Heart left ventricle (tissue), 13 donors: ENCODE data around the gene HBB.
"Not testable (repeated sequence)": the region's sequence is repeated elsewhere in the genome, so short reads cannot be mapped to it uniquely, and the experiment has no call there.

Experiments used
- POLR2A ChIP-seq, 2 donors: fragments of 450-650 bp; IDR thresholded peaks; one replicate each; pipeline ENCODE4 v1.6.1; 2017; ENCODE audit warnings: antibody characterized with exemption in 2 of 2, mild to moderate bottlenecking in 2 of 2, moderate library complexity in 2 of 2
- TF ChIP-seq, protein P1 (sequence below), 12 donors: fragments of 200-600 bp; sonication (generic) in 4 of 12; IDR thresholded peaks; one replicate each; pipeline versions ENCODE4 v1.5.0 to v1.8.0; 2018 to 2022; ENCODE audit warnings: antibody characterized with exemption in 12 of 12, mild to moderate bottlenecking in 5 of 12
- donor health status: ischemic (EF 13 %, LVEDD 7.1; RV severe dilation, severe dysfunction).
- donor health status: DM: no; HTN: yes; CAD: no.
- donor health status: DM: no; HTN: no; CAD: no.
- donor health status: ischemic (EF 25% LVEDD 6.9; RV normal size, moderate dysfunction).
- donor health status: ischemic (EF 25% LVEDD 5.7; RV mildly dilated, moderate dysfunction).
- donor health status: ischemic (EF 35%, LVEDD 5.7; RV mildly dilated, moderate dysfunction).
- donor health status: nonischemic (EF 11% LVEDD 7.7; RV severe dilation, severe dysfunction).
- donor health status: DM: yes; HTN: yes; CAD: no.
- donor health status: PGD.
- donor health status: ischemic (EF 29% LVEDD 5.4; RV normal size, mild dysfunction).
- donor health status: nonischemic (EF 23%, LVEDD 6.1; RV moderate dilation, normal function).

DNA sequence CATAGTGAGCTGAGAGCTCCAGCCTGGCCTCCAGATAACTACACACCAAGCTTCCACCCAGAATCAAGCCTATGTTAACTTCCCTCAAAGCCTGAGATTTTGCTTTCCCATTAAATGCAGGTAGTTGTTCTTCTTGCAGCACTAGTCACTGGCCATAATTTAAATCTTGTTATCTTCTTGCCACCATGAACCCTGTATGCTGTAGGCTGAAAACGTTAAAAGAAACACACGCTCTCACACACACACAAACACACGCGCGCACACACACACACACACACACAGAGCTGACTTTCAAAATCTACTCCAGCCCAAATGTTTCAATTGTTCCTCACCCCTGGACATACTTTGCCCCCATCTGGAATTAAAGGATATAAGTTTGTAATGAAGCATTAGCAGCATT is 26.6 kb upstream of the HBB start:
- TF ChIP-seq, protein P1, sequence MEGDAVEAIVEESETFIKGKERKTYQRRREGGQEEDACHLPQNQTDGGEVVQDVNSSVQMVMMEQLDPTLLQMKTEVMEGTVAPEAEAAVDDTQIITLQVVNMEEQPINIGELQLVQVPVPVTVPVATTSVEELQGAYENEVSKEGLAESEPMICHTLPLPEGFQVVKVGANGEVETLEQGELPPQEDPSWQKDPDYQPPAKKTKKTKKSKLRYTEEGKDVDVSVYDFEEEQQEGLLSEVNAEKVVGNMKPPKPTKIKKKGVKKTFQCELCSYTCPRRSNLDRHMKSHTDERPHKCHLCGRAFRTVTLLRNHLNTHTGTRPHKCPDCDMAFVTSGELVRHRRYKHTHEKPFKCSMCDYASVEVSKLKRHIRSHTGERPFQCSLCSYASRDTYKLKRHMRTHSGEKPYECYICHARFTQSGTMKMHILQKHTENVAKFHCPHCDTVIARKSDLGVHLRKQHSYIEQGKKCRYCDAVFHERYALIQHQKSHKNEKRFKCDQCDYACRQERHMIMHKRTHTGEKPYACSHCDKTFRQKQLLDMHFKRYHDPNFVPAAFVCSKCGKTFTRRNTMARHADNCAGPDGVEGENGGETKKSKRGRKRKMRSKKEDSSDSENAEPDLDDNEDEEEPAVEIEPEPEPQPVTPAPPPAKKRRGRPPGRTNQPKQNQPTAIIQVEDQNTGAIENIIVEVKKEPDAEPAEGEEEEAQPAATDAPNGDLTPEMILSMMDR (IDR thresholded peaks at IDR 0.05): not testable (repeated sequence)
- not testable (repeated sequence) for TF ChIP-seq POLR2A (IDR thresholded peaks at IDR 0.05)
